GM12878 (cell line): Measurements from ENCODE around the gene ACAP1. TPM values are rescaled to one million over a fixed set of nuclear protein-coding genes. Genes with fewer than 3 reads are reported as not detected.

Source experiments
- BHLHE40 ChIP-seq, 2 experiments: fragments of 450-650 bp in 1 of 2; IDR thresholded peaks; 2 replicates each; pipeline ENCODE4 v1.6.1; 2011 to 2017; ENCODE audit warnings: low read depth in 2 of 2, borderline replicate concordance in 1 of 2, improper control_type of control experiment in 1 of 2, low read length in 1 of 2, mild to moderate bottlenecking in 1 of 2
- CEBPB ChIP-seq, 2 experiments: fragments of 150-350 bp in 1 of 2; IDR thresholded peaks; 2 replicates each; pipeline ENCODE4 v1.6.1; 2012 to 2014; ENCODE audit warnings: low read depth in 2 of 2, low read length in 2 of 2, borderline replicate concordance in 1 of 2, inconsistent platforms in 1 of 2
- JUNB ChIP-seq: IDR thresholded peaks from 2 replicates; pipeline ENCODE4 v1.6.1; 2016; ENCODE audit warnings: antibody characterized with exemption, mild to moderate bottlenecking
- KAT2A ChIP-seq: conservative IDR thresholded peaks from 2 replicates; pipeline ENCODE4 v1.6.1; 2011; ENCODE audit warnings: low read depth, low read length; ENCODE audit not compliant: control insufficient read depth
- MEF2B ChIP-seq: fragments of 450-650 bp; IDR thresholded peaks from 2 replicates; pipeline ENCODE4 v1.6.1; 2018; ENCODE audit warnings: mild to moderate bottlenecking, moderate library complexity; ENCODE audit not compliant: partially characterized antibody, poor library complexity, severe bottlenecking
- MTA2 ChIP-seq: fragments of 450-650 bp; IDR thresholded peaks from 2 replicates; pipeline ENCODE4 v1.6.1; 2016; ENCODE audit warnings: low read depth, mild to moderate bottlenecking, moderate library complexity
- NR2C2 ChIP-seq: IDR thresholded peaks from 2 replicates; pipeline ENCODE4 v1.6.1; 2011; ENCODE audit warnings: borderline replicate concordance, low read depth; ENCODE audit not compliant: control insufficient read depth, insufficient read length
- PKNOX1 ChIP-seq: fragments of 450-650 bp; IDR thresholded peaks from 2 replicates; pipeline ENCODE4 v1.6.1; 2016; ENCODE audit warnings: mild to moderate bottlenecking
- RB1 ChIP-seq: fragments of 450-650 bp; formaldehyde crosslinking; IDR thresholded peaks from 2 replicates; pipeline ENCODE4 v1.6.1; 2017; ENCODE audit warnings: mild to moderate bottlenecking, borderline replicate concordance
- RCOR1 ChIP-seq: conservative IDR thresholded peaks from 2 replicates; pipeline ENCODE4 v1.6.1; 2012; ENCODE audit warnings: low read depth, low read length, improper control_type of control experiment
- RELB ChIP-seq: fragments of 450-650 bp; IDR thresholded peaks from 2 replicates; pipeline ENCODE4 v1.6.1; 2017; ENCODE audit warnings: low read depth, mild to moderate bottlenecking, moderate library complexity
- RFX5 ChIP-seq: IDR thresholded peaks from 2 replicates; pipeline ENCODE4 v1.6.1; 2011; ENCODE audit warnings: low read depth, low read length, improper control_type of control experiment
- SIN3A ChIP-seq: IDR thresholded peaks from 2 replicates; pipeline ENCODE4 v1.6.1; 2012; ENCODE audit warnings: low read depth, low read length, improper control_type of control experiment
- SPI1 ChIP-seq: IDR thresholded peaks from 2 replicates; pipeline ENCODE4 v1.6.1; 2011; ENCODE audit warnings: low read depth, mild to moderate bottlenecking, low read length, moderate library complexity, borderline replicate concordance; ENCODE audit not compliant: insufficient read depth
- SREBF1 ChIP-seq: IDR thresholded peaks from 2 replicates; pipeline ENCODE4 v1.6.1; 2012; ENCODE audit warnings: mild to moderate bottlenecking, low read length
- WRNIP1 ChIP-seq: IDR thresholded peaks from 2 replicates; pipeline ENCODE4 v1.6.1; 2011; ENCODE audit warnings: low read depth, low read length, improper control_type of control experiment, borderline replicate concordance
- YY1 ChIP-seq: IDR thresholded peaks from 2 replicates; pipeline ENCODE4 v1.6.1; 2011; ENCODE audit warnings: low read depth, mild to moderate bottlenecking, low read length
- ZBED1 ChIP-seq: IDR thresholded peaks from 2 replicates; pipeline ENCODE4 v1.6.1; 2016; ENCODE audit warnings: borderline replicate concordance
- ZNF592 ChIP-seq: fragments of 450-650 bp; IDR thresholded peaks from 2 replicates; pipeline ENCODE4 v1.6.1; 2017; ENCODE audit warnings: mild to moderate bottlenecking, moderate library complexity
- polyA plus RNA-seq, 11 experiments: library from polyadenylated mRNA; depleted of rRNA in 4 of 11; unstranded in 6 of 11; stranded (reverse) in 5 of 11; fragments of >200 nt; fragmentation: Nextera tagmentation in 4 of 11; fragmentation: Illumina TruSeq in 1 of 11; extraction: Ambion mirVana in 4 of 11; extraction: Trizol in 1 of 11; gene quantifications; 1 replicate in 1 of 11; 2 replicates in 10 of 11; pipeline versions ENCODE4 v1.2.1 to v1.2.3, GENCODE V29; 2011 to 2016; ENCODE audit warnings: inconsistent platforms in 2 of 11, missing spikeins in 2 of 11, low read depth in 1 of 11
- total RNA-seq, 4 experiments: library from RNA; depleted of rRNA in 3 of 4; stranded (reverse); fragments of >200 nt in 3 of 4; fragmentation: Illumina TruSeq in 1 of 4; extraction: Trizol in 1 of 4; gene quantifications; 2 replicates each; pipeline versions ENCODE4 v1.2.1 to v1.2.3, GENCODE V29; 2013 to 2021
- TF ChIP-seq, protein P1 (sequence below): IDR thresholded peaks from 2 replicates; pipeline ENCODE4 v1.6.1; 2011; ENCODE audit warnings: borderline replicate concordance, low read depth, mild to moderate bottlenecking, moderate library complexity, low read length; ENCODE audit not compliant: insufficient read depth, poor library complexity, severe bottlenecking

Gene ACAP1
- total and polyA plus RNA-seq, 10 of the 15 experiments (the other 5 are each of a cell fraction or from before 2014, with no cell fraction given) = 5.7 to 245 (median 118) TPM

DNA sequence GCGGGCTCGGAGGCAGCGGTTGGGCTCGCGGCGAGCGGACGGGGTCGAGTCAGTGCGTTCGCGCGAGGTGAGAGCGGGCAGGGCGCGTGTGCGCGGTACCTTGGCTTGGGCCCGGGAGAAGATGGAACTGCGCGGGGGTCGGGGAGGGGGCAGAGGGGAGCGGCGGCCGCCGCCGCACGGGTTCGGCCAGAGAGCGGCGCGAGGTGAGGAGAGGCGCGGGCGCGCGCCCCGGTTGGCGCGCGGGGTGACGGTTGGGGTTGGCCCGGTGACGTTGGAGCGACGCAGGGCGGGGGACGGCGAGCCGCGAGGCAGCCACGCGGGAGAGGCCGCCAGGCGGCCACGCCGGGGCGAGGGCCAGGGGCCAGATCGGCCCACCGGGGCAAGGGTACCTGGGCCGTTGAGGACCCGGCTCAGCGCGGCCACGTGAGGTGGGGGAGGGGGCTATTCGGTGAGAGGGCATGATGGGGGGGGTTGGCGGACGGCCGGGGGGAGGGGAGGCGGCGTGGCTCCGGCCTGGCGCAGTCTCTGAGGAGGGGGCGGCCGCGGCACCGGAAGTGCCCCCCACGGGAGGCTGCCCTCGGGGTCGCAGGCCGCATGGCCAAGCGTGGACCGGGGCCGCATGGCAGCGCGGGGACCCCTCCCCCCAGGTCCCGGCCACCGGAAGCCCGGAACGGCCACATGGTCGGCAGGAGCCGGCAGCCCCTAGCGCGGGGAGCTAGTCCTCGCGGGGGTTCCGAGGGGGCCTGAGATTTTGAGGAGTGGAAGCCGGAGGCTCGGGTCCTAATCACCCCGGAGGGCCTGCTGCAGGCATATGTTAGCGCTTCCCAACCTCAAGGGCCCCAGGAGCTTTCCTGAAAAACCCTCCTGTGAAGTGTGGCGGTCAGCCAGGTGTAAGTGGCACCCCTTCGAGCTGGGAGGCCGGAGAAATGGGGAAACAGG lies 28.4 kb upstream of the ACAP1 start (continued):
- TF ChIP-seq KAT2A = no peak
- TF ChIP-seq BHLHE40 (IDR thresholded peaks at IDR 0.05; ENCODE audit: borderline replicate concordance in 1 of 2, low read depth in 2 of 2, low read length in 1 of 2) = peak in 1 of 2 experiments; percentile 57; a peak in 2 of 4 replicates
- TF ChIP-seq ZBED1 = no peak
- no peak for TF ChIP-seq SPI1
- TF ChIP-seq PKNOX1 = no peak
- TF ChIP-seq RFX5 = no peak
- no peak for TF ChIP-seq NR2C2
- TF ChIP-seq MEF2B = no peak
- no peak for TF ChIP-seq MTA2
- TF ChIP-seq RCOR1 = no peak
- TF ChIP-seq RELB = no peak
- TF ChIP-seq SREBF1 = no peak
- TF ChIP-seq RB1 = no peak; the same call in 1 of the 2 replicates
- no peak for TF ChIP-seq SIN3A
- TF ChIP-seq ZNF592 = no peak
- no peak for TF ChIP-seq JUNB
- TF ChIP-seq, protein P1, sequence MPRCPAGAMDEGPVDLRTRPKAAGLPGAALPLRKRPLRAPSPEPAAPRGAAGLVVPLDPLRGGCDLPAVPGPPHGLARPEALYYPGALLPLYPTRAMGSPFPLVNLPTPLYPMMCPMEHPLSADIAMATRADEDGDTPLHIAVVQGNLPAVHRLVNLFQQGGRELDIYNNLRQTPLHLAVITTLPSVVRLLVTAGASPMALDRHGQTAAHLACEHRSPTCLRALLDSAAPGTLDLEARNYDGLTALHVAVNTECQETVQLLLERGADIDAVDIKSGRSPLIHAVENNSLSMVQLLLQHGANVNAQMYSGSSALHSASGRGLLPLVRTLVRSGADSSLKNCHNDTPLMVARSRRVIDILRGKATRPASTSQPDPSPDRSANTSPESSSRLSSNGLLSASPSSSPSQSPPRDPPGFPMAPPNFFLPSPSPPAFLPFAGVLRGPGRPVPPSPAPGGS = no peak
- TF ChIP-seq YY1 = no peak
- TF ChIP-seq WRNIP1 = no peak
- no peak for TF ChIP-seq CEBPB (IDR thresholded peaks at IDR 0.05; ENCODE audit: borderline replicate concordance in 1 of 2, low read depth in 2 of 2, low read length in 2 of 2)
